ENCODE measurements around the gene CDK14. TPM values are rescaled to one million over a fixed set of nuclear protein-coding genes. Genes with fewer than 3 reads are reported as not detected.

Gene CDK14
- total RNA-seq, 4 donors from 2014 or later = 0.38 to 3.6 (median 1.3) TPM

GRCh38 chr7:91055219-91055618 lies 459.1 kb downstream of the CDK14 start:
- Histone ChIP-seq H3K36me3 (no peaks in the 10 kb centered on the region), H3K27me3 (no peaks in the 10 kb centered on the region), H3K27ac (no peak overlapping the region), H3K9me3 (no peaks in the 10 kb centered on the region), H3K4me1 (no peaks in the 10 kb centered on the region), H3K4me3 (no peak overlapping the region)
- no peak for DNase-seq
- intact Hi-C loops (cut with DNase I) = no loop called here
- WGBS, 2 donors = 94% methylated on average over 2 of the region's 2 CpGs
- TF ChIP-seq, protein P1, sequence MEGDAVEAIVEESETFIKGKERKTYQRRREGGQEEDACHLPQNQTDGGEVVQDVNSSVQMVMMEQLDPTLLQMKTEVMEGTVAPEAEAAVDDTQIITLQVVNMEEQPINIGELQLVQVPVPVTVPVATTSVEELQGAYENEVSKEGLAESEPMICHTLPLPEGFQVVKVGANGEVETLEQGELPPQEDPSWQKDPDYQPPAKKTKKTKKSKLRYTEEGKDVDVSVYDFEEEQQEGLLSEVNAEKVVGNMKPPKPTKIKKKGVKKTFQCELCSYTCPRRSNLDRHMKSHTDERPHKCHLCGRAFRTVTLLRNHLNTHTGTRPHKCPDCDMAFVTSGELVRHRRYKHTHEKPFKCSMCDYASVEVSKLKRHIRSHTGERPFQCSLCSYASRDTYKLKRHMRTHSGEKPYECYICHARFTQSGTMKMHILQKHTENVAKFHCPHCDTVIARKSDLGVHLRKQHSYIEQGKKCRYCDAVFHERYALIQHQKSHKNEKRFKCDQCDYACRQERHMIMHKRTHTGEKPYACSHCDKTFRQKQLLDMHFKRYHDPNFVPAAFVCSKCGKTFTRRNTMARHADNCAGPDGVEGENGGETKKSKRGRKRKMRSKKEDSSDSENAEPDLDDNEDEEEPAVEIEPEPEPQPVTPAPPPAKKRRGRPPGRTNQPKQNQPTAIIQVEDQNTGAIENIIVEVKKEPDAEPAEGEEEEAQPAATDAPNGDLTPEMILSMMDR (IDR thresholded peaks at IDR 0.05) = no peak
- no peak for TF ChIP-seq POLR2A (IDR thresholded peaks at IDR 0.05)

GRCh38 chr7:91062713-91063112 lies 466.6 kb downstream of the CDK14 start:
- H3K27ac ChIP-seq = no peak overlapping the region
- H3K4me3 ChIP-seq = no peak overlapping the region
- no peaks in the 10 kb centered on the region for H3K4me1 ChIP-seq
- no peaks in the 10 kb centered on the region for H3K27me3 ChIP-seq
- H3K9me3 ChIP-seq = no peaks in the 10 kb centered on the region
- TF ChIP-seq POLR2A (IDR thresholded peaks at IDR 0.05) = no peak
- TF ChIP-seq, protein P1 (IDR thresholded peaks at IDR 0.05) = no peak
- intact Hi-C loops (cut with DNase I) = no loop called here
- no peaks in the 10 kb centered on the region for H3K36me3 ChIP-seq
- no peak for DNase-seq
- 72 to 83% methylated on average over 2 of the region's 2 CpGs for WGBS, 2 donors

GRCh38 chr7:91064052-91064451 lies 467.9 kb downstream of the CDK14 start:
- Histone ChIP-seq H3K4me1 (peaks cover 0 to 7% (median 0%) of the 10 kb centered on the region in 3 donors), H3K4me3 (no peak overlapping the region), H3K27ac (no peak overlapping the region), H3K36me3 (no peaks in the 10 kb centered on the region), H3K27me3 (no peaks in the 10 kb centered on the region), H3K9me3 (no peaks in the 10 kb centered on the region)
- intact Hi-C loops (cut with DNase I) = no loop called here
- 73 to 78% methylated on average over 2 of the region's 2 CpGs for WGBS, 2 donors
- TF ChIP-seq, protein P1 (IDR thresholded peaks at IDR 0.05) = no peak
- TF ChIP-seq POLR2A (IDR thresholded peaks at IDR 0.05) = no peak
- DNase-seq = no peak

DNA sequence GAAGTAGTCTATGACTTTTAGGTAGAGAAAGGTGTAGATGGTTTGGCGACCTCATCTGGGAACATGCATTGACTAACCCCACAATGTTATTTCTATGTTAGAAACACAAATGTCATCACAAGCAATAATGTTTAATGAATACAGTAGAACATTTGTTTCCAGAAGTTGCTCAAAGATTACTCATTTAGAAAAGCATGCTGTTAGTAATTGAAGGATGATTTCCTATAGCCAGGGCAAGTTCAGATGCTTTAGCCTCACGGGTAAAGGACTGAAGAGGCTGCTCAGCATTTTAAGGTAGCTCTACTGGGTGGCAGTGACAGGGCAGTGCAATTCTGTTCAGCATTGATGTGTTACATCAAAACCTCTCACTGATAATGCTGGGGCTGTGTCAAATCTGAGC lies 468.8 kb downstream of the CDK14 start:
- H3K4me3 ChIP-seq = no peak overlapping the region
- WGBS, 2 donors = 61 to 71% methylated on average over 2 of the region's 2 CpGs
- peaks cover 0 to 7% (median 0%) of the 10 kb centered on the region in 3 donors for H3K4me1 ChIP-seq
- DNase-seq = no peak
- H3K36me3 ChIP-seq = no peaks in the 10 kb centered on the region
- H3K27me3 ChIP-seq = no peaks in the 10 kb centered on the region
- H3K27ac ChIP-seq = no peak overlapping the region
- no peaks in the 10 kb centered on the region for H3K9me3 ChIP-seq
- no peak for TF ChIP-seq POLR2A (IDR thresholded peaks at IDR 0.05)
- TF ChIP-seq, protein P1 (IDR thresholded peaks at IDR 0.05) = no peak
- intact Hi-C loops (cut with DNase I) = no loop called here

- Histone ChIP-seq H3K27ac (no peak overlapping the region), H3K9me3 (no peaks in the 10 kb centered on the region), H3K4me1 (peaks cover 0 to 7% (median 0%) of the 10 kb centered on the region in 3 donors), H3K36me3 (no peaks in the 10 kb centered on the region), H3K4me3 (no peak overlapping the region), H3K27me3 (no peaks in the 10 kb centered on the region)
- WGBS, 2 donors = 71 to 79% methylated on average over 4 of the region's 4 CpGs
- TF ChIP-seq POLR2A (IDR thresholded peaks at IDR 0.05) = no peak
- TF ChIP-seq, protein P1 (IDR thresholded peaks at IDR 0.05) = no peak
- DNase-seq = no peak
- intact Hi-C loops (cut with DNase I) = no loop called here
Measured at GRCh38 chr7:91066627-91067026, 470.5 kb downstream of the CDK14 start.

Data from esophagus squamous epithelium (tissue), 5 donors.